HEK293T (cell line): ENCODE results near the gene EIPR1.

ENCODE experiments used
- BHLHE40 ChIP-seq: fragments of 450-650 bp; IDR thresholded peaks from 2 replicates; pipeline ENCODE4 v1.6.1; 2016; ENCODE audit warnings: mild to moderate bottlenecking, moderate library complexity, borderline replicate concordance
- CTBP1 ChIP-seq: fragments of 450-650 bp; IDR thresholded peaks from 2 replicates; pipeline ENCODE4 v1.6.1; 2016; ENCODE audit warnings: borderline replicate concordance
- FOXA1 ChIP-seq: fragments of 450-650 bp; IDR thresholded peaks from 2 replicates; pipeline ENCODE4 v1.6.1; 2016; ENCODE audit warnings: mild to moderate bottlenecking
- L3MBTL2 ChIP-seq: fragments of 450-650 bp; conservative IDR thresholded peaks from 2 replicates; pipeline ENCODE4 v1.6.1; 2016; ENCODE audit warnings: mild to moderate bottlenecking
- LEF1 ChIP-seq: fragments of 450-650 bp; IDR thresholded peaks from 2 replicates; pipeline ENCODE4 v1.6.1; 2017; ENCODE audit warnings: mild to moderate bottlenecking, borderline replicate concordance
- SP1 ChIP-seq: fragments of 450-650 bp; IDR thresholded peaks from 2 replicates; pipeline ENCODE4 v1.6.1; 2017
- TARDBP ChIP-seq: fragments of 450-650 bp; IDR thresholded peaks from 2 replicates; pipeline ENCODE4 v1.6.1; 2016

GRCh38 chr2:3403587-3404334 lies 26.1 kb upstream of the EIPR1 start:
- TF ChIP-seq FOXA1 (no peak), TARDBP (no peak), LEF1 (no peak), CTBP1 (no peak), BHLHE40 (no peak), SP1 (no peak), L3MBTL2 (no peak)
